IPS-15b (cell line): ENCODE results near the gene SPATA13.

Source experiments
- H3K27me3 ChIP-seq: one replicate; pipeline ENCODE4 v1.6.1; 2013; ENCODE audit warnings: low read length; ENCODE audit not compliant: control insufficient read depth, insufficient read depth
- H3K36me3 ChIP-seq: one replicate; pipeline ENCODE4 v1.6.1; 2013; ENCODE audit warnings: low read length; ENCODE audit not compliant: control insufficient read depth, insufficient read depth
- H3K4me1 ChIP-seq: one replicate; pipeline ENCODE4 v1.6.1; 2013; ENCODE audit warnings: mild to moderate bottlenecking, low read length; ENCODE audit not compliant: control insufficient read depth, insufficient read depth
- H3K4me3 ChIP-seq: one replicate; pipeline ENCODE4 v1.5.1; 2013; ENCODE audit warnings: low read depth, low read length
- H3K9ac ChIP-seq: one replicate; pipeline ENCODE4 v1.6.1; 2013; ENCODE audit warnings: low read depth, mild to moderate bottlenecking, low read length
- H3K9me3 ChIP-seq: one replicate; pipeline ENCODE4 v1.6.1; 2013; ENCODE audit warnings: mild to moderate bottlenecking, low read length; ENCODE audit not compliant: control insufficient read depth, insufficient read depth

The SPATA13 gene

DNA sequence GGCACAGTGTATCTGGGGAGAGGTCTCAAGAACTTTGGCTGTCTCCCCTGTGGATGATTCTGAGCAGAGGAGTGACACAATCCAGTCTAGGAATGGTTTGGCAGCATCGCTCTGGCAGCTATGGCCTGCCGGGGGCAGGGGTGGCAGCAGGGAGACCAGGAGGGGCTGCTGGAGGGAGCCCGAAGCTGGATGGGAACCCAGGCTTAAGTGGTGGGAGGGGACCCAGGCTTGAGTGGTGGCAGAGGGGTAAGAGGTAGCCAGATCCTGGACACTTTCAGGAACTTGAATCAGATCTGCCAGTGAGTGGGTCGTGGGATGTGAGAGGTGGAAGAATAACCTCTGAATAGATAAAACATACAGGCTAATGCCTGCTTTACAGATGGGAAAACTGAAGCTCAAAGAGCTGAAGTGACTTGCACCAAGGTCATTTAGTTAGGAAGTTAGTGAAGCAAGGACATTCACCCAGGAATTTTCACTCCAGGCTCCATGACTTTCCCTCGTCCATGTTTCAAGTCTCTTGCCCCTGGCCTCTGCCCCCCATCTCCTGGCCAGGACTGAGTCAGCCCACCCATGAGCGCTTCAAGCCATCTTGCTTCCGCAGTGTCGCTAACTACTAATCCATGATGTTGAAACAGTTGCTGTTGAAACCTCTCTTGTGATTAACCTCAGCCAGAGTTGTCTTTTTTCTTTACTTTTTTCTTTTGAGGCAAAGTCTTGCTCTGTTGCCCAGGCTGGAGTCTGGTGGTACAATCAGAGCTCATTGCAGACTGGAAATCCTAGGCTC, 119.0 kb downstream of the SPATA13 start:
- Histone ChIP-seq H3K36me3 (no peaks in the 10 kb centered on the region), H3K27me3 (no peaks in the 10 kb centered on the region), H3K4me3 (no peak overlapping the region), H3K4me1 (peaks cover 2% of the 10 kb centered on the region), H3K9me3 (no peaks in the 10 kb centered on the region), H3K9ac (no peak overlapping the region)

DNA sequence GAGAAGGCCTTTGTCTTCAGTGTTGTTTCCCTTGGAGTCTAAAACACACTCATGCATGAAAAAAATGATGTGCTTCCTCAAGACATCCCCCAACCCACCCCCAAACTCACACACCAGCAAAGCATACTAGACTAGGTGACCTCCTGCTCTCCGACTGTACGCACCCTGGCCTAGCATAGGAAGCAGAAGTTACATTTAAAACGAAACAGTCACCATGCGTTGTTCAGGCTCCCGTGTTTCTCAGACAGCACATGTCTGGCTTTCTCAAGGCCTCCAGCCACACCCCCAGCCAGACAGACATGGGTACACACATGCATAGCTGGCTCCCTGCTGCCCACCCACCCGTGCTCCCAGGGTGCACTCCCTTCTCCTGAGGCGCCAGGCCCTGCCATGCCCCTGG, 120.2 kb downstream of the SPATA13 start:
- Histone ChIP-seq H3K27me3 (no peaks in the 10 kb centered on the region), H3K9ac (no peak overlapping the region), H3K4me3 (no peak overlapping the region), H3K4me1 (no peaks in the 10 kb centered on the region), H3K9me3 (no peaks in the 10 kb centered on the region), H3K36me3 (no peaks in the 10 kb centered on the region)

DNA sequence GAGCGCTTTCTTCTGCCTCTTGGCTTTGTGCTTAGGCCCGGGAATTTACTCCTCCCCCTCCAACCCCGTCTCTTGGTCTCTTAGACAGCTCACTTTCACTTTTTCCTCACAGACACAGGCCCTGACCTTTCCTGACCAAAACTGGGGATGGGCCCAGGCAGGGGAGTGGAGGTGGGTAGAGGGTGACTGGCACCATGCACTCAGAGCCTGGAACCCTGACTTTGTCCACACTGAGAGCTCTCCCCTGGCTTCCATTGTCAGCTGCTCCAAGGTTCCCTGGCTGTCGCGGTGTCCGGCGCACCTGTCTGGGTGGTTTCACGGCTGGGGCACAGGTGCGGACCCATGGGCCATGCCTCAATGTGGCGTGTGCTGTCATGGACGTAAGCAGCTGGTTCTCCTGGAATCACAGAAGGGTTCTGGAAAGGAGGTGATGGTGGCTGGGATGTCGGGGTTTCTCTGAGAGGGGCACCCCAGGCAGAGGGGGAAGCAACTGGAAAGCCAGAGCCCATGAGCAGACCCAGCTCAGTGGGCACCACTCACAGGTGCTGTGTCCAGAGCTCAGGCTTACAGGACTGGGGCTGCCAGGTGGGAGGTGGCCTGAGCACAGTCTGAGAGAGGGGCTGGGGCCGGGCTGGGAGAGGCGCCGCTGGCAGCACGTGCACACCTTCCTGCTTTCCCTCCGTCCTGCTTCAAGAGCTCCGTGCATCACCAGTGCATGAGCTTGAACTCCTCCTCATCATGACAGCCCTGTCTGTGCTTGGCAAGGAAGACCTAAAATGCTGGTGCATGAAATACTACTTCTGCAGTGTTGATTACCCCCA, 120.9 kb downstream of the SPATA13 start:
- Histone ChIP-seq H3K9me3 (no peaks in the 10 kb centered on the region), H3K27me3 (no peaks in the 10 kb centered on the region), H3K9ac (no peak overlapping the region), H3K36me3 (no peaks in the 10 kb centered on the region), H3K4me3 (no peak overlapping the region), H3K4me1 (no peaks in the 10 kb centered on the region)

DNA sequence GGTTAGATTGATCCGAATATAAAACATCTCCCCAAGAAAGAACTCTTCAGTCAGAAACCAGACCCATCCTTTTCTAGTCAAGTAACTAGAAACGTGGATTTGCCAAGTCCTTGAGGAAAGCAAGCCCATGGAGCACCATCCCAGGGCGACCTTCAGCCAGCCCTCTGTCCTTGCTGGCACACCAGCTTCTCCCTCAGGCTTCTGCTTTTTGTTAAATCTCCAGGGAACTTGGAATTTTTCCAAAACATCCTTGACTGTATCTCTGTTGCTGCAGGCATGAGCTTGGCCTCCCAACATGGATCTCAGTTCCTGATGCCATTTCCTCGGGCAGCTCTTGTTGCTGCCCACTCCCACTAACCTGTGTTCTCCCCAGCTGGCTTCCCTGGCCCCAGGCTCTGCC, 121.7 kb downstream of the SPATA13 start:
- H3K9ac ChIP-seq, result no peak overlapping the region
- no peaks in the 10 kb centered on the region for H3K4me1 ChIP-seq
- H3K9me3 ChIP-seq, result no peaks in the 10 kb centered on the region
- peaks cover 3% of the 10 kb centered on the region for H3K36me3 ChIP-seq
- H3K4me3 ChIP-seq, result no peak overlapping the region
- H3K27me3 ChIP-seq, result no peaks in the 10 kb centered on the region

DNA sequence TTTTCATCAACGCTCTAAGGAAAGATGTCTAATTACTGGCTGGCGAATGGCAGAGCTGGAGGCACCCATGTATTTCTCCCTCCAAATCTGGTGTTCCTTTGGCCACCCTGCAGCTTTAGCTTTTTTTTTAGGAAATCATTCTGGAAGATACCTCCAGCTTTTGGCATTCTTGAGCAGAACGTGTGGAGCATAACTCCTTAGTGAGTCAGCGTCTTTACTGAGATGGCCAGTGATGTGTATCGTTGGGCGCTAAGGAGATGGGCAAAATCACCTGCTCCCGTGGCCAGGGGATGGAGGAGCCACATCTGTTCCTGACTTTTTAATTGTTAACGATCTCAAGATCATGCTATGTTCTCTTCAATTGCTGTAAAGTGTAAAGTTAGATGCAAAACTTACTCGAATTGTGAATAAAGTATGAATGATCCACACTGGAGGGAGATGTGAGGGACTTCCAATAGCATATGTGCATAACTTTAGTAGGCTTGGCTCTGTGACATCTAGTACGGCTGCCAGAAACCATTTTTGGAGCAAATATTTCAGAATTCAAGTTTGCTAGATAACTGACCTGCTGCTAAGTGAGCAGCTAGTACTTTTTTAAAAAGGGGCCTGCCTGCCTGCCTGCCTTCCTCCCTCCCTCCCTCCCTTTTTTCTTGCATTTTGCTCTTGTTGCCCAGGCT, 124.5 kb downstream of the SPATA13 start:
- H3K4me3 ChIP-seq, result no peak overlapping the region
- H3K4me1 ChIP-seq, result no peaks in the 10 kb centered on the region
- H3K36me3 ChIP-seq, result peaks cover 3% of the 10 kb centered on the region
- no peaks in the 10 kb centered on the region for H3K9me3 ChIP-seq
- no peaks in the 10 kb centered on the region for H3K27me3 ChIP-seq
- no peak overlapping the region for H3K9ac ChIP-seq

DNA sequence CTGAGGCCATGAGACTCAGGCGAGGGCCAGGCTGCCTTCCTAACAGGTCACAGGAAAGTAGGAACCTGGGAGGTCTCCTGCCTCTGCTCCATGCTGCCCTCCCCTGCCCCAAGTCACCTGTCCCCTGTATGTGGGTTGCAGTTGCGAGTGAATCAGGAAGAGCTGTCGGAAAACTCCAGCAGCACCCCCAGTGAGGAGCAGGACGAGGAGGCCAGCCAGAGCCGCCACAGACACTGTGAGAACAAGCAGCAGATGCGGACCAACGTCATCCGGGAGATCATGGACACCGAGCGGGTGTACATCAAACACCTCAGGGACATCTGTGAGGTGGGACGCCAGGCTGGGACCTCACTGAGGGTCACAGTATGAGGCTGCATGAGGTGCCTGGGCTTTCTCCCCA, 126.1 kb downstream of the SPATA13 start:
- no peaks in the 10 kb centered on the region for H3K4me1 ChIP-seq
- no peak overlapping the region for H3K9ac ChIP-seq
- H3K4me3 ChIP-seq, result no peak overlapping the region
- H3K9me3 ChIP-seq, result no peaks in the 10 kb centered on the region
- no peaks in the 10 kb centered on the region for H3K27me3 ChIP-seq
- H3K36me3 ChIP-seq, result peaks cover 3% of the 10 kb centered on the region

DNA sequence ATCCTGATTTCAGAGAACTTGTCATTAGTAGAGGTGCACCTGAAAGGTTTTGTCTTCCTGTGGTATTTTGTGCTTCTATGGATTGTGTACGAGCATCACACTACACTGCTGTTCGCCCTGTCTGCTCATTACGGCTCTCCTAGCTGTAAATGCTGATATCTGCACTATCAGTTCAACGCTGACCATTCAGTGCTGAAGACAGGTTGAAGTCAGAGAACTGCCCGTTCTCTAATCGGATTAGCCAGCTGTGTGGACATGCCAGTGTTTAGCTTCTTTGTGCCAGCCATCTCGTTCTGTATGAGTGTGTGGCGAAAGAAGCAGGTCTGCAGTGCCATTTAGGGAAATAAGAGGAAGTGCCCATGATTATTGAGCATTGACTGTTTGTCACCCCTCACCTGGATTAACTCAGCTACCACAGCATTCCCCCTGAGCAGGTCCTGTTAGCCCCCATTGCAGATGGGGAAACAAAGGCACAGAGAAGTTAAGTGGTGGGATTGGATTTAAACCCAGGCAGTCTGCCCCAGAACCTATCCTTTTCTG, 127.3 kb downstream of the SPATA13 start:
- Histone ChIP-seq H3K4me1 (no peaks in the 10 kb centered on the region), H3K9ac (no peak overlapping the region), H3K4me3 (no peak overlapping the region), H3K36me3 (peaks cover 3% of the 10 kb centered on the region), H3K27me3 (no peaks in the 10 kb centered on the region), H3K9me3 (no peaks in the 10 kb centered on the region)

DNA sequence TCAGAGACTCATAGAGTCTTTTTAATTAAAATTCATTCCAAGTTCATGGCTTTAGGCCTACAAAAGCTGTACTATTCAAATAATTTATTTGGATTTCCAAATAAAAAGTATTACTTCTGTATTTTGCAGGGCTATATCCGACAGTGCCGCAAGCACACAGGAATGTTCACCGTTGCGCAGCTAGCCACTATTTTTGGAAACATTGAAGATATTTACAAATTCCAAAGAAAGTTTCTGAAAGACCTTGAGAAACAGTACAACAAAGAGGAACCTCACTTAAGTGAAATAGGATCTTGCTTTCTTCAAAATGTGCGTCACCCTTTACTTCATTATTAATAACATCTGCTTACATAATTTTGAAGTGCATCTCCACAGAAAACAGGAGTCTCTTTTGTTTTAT, 128.3 kb downstream of the SPATA13 start:
- H3K9ac ChIP-seq, result no peak overlapping the region
- H3K9me3 ChIP-seq, result no peaks in the 10 kb centered on the region
- H3K4me1 ChIP-seq, result no peaks in the 10 kb centered on the region
- no peaks in the 10 kb centered on the region for H3K27me3 ChIP-seq
- H3K4me3 ChIP-seq, result no peak overlapping the region
- H3K36me3 ChIP-seq, result peaks cover 3% of the 10 kb centered on the region

DNA sequence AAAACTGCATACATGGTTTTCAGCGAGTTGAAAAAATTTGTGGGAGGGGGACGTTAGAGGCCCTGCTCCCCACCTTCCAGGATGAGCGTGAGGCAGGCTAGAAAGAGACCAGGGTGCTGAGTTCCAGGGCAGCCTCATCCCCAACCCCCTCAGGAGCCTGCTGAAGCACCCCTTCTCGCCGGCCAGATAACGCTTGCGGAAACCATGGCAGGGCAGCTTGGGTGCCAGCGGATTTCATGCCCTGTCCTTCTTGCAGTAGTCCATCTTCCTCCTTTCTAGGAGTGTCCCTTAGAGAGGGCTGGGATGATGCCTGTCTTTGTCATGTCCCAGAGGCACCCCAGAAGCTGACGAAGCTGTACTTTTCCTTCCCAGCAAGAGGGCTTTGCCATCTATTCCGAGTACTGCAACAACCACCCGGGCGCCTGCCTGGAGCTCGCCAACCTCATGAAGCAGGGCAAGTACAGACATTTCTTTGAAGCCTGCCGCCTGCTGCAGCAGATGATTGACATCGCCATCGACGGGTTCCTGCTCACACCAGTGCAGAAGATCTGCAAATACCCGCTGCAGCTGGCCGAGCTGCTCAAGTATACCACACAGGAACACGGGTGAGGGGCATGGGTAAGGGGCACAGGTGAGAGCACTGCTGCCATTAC, 129.9 kb downstream of the SPATA13 start:
- Histone ChIP-seq H3K27me3 (no peaks in the 10 kb centered on the region), H3K4me3 (no peak overlapping the region), H3K4me1 (no peaks in the 10 kb centered on the region), H3K36me3 (peaks cover 8% of the 10 kb centered on the region), H3K9me3 (no peaks in the 10 kb centered on the region), H3K9ac (no peak overlapping the region)

DNA sequence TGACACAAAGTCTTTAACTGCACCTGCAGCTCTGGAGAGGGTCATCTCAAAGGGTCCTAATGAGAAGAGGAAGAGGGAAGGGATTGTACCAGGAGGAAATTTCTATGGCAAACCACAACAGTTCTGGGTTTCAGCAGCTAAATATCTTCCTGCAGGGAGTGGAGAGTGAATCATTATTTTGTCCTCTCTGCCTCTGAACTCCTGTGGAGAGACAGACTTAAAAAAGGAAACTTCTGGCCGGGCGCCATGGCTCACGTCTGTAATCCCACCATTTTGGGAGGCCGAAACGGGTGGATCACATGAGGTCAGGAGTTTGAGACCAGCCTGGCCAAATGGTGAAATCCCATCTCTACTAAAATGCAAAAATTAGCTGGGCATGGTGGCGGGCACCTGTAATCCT, 132.0 kb downstream of the SPATA13 start:
- Histone ChIP-seq H3K9ac (no peak overlapping the region), H3K4me3 (no peak overlapping the region), H3K36me3 (peaks cover 9% of the 10 kb centered on the region), H3K27me3 (no peaks in the 10 kb centered on the region), H3K4me1 (no peaks in the 10 kb centered on the region), H3K9me3 (no peaks in the 10 kb centered on the region)

DNA sequence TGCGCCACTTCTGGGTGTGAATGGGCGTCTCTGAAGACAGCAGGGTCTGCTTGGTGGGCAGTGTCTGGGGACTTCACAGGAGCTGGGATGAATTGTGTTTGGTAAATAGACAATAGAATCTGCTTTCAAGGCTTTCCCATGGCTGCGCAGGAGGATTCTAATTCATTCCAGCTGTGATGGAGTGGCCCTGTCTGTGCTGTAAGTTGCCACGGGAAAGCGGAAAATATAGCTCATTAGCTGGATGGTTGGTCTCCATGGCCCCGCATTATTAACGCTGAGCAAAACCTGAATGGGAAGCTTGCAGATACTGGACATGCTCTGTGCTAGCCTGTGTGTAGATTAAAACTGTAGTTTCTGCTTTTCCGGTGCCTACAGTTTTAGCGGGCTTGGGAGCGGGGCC, 133.2 kb downstream of the SPATA13 start:
- H3K4me3 ChIP-seq, result no peak overlapping the region
- no peaks in the 10 kb centered on the region for H3K9me3 ChIP-seq
- peaks cover 21% of the 10 kb centered on the region for H3K36me3 ChIP-seq
- H3K9ac ChIP-seq, result no peak overlapping the region
- no peaks in the 10 kb centered on the region for H3K4me1 ChIP-seq
- no peaks in the 10 kb centered on the region for H3K27me3 ChIP-seq
